KMS-11 (cell line): Measurements from ENCODE around the gene PHF21A.

ENCODE experiments used
- H2AFZ ChIP-seq: fragments of 200-600 bp; sonication (generic); 2 replicates; pipeline ENCODE4 v1.6.1; 2016; ENCODE audit warnings: antibody characterized with exemption, mixed run types, low read depth
- H3K27ac ChIP-seq: fragments of 200-600 bp; sonication (generic); 2 replicates; pipeline ENCODE4 v1.6.1; 2016; ENCODE audit warnings: mild to moderate bottlenecking, mixed run types
- H3K27me3 ChIP-seq: fragments of 200-600 bp; sonication (generic); 2 replicates; pipeline ENCODE4 v1.6.1; 2017; ENCODE audit warnings: mild to moderate bottlenecking, low read depth, mixed run types, moderate library complexity; ENCODE audit not compliant: insufficient read depth
- H3K36me3 ChIP-seq: fragments of 200-600 bp; sonication (generic); 2 replicates; pipeline ENCODE4 v1.6.1; 2017; ENCODE audit warnings: mild to moderate bottlenecking, mixed run types; ENCODE audit not compliant: insufficient read depth
- H3K4me1 ChIP-seq: fragments of 200-600 bp; sonication (generic); 2 replicates; pipeline ENCODE4 v1.6.1; 2016; ENCODE audit warnings: mild to moderate bottlenecking, low read depth, mixed run types; ENCODE audit not compliant: poor library complexity, severe bottlenecking
- H3K4me2 ChIP-seq: fragments of 200-600 bp; sonication (generic); 2 replicates; pipeline ENCODE4 v1.7.0; 2016; ENCODE audit warnings: mild to moderate bottlenecking, mixed run types
- H3K4me3 ChIP-seq: fragments of 200-600 bp; sonication (generic); IDR thresholded peaks from 2 replicates; pipeline ENCODE4 v1.6.1; 2017; ENCODE audit warnings: low read depth, low read length, mixed read lengths; ENCODE audit not compliant: insufficient read depth
- H3K79me2 ChIP-seq: fragments of 200-600 bp; sonication (generic); 2 replicates; pipeline ENCODE4 v1.6.1; 2016; ENCODE audit warnings: low read depth, mixed run types; ENCODE audit not compliant: insufficient read depth
- H3K9ac ChIP-seq: fragments of 200-600 bp; sonication (generic); 2 replicates; pipeline ENCODE4 v1.6.1; 2016; ENCODE audit warnings: mild to moderate bottlenecking, mixed run types
- H4K20me1 ChIP-seq: fragments of 200-600 bp; sonication (generic); 2 replicates; pipeline ENCODE4 v1.6.1; 2016; ENCODE audit warnings: mild to moderate bottlenecking, mixed run types; ENCODE audit not compliant: insufficient read depth
- TF ChIP-seq, protein P1 (sequence below): fragments of 200-600 bp; sonication (generic); conservative IDR thresholded peaks from 2 replicates; pipeline ENCODE4 v1.6.1; 2017; ENCODE audit warnings: low read depth, mild to moderate bottlenecking, antibody characterized with exemption, low read length, moderate library complexity, mixed read lengths

Gene PHF21A

GRCh38 chr11:46047520-46047919 is 73.7 kb downstream of the PHF21A start:
- no peak overlapping the region for H3K27ac ChIP-seq

DNA sequence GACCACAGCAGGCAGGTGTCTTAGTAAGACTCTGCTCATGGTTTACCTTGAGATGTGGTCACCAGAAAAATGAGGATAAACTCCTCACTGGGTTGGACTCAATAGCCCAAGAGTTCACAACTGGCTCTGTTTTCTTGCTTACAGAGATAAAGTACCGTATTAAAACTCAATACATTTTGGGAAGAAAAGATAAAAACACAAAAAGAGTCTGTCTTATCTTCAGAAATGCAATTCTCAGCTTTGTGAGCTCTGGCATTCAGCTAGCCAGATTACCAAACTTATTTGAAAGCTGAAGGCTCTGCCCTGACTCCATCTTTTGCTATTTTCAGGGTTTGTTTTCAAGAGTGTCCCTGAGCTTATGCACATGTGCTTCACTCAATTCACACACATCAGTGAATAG is 75.4 kb downstream of the PHF21A start:
- Histone ChIP-seq H4K20me1 (no peaks in the 10 kb centered on the region), H3K9ac (no peak overlapping the region), H3K4me3 (no peak overlapping the region), H3K79me2 (no peaks in the 10 kb centered on the region), H3K36me3 (no peaks in the 10 kb centered on the region), H3K27ac (no peak overlapping the region), H2AFZ (no peak overlapping the region), H3K27me3 (no peaks in the 10 kb centered on the region), H3K4me1 (no peaks in the 10 kb centered on the region), H3K4me2 (no peak overlapping the region)
- TF ChIP-seq, protein P1, sequence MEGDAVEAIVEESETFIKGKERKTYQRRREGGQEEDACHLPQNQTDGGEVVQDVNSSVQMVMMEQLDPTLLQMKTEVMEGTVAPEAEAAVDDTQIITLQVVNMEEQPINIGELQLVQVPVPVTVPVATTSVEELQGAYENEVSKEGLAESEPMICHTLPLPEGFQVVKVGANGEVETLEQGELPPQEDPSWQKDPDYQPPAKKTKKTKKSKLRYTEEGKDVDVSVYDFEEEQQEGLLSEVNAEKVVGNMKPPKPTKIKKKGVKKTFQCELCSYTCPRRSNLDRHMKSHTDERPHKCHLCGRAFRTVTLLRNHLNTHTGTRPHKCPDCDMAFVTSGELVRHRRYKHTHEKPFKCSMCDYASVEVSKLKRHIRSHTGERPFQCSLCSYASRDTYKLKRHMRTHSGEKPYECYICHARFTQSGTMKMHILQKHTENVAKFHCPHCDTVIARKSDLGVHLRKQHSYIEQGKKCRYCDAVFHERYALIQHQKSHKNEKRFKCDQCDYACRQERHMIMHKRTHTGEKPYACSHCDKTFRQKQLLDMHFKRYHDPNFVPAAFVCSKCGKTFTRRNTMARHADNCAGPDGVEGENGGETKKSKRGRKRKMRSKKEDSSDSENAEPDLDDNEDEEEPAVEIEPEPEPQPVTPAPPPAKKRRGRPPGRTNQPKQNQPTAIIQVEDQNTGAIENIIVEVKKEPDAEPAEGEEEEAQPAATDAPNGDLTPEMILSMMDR = no peak

More at GRCh38 chr11:46047520-46047919, 73.7 kb downstream of the PHF21A start:
- no peaks in the 10 kb centered on the region for H4K20me1 ChIP-seq
- no peaks in the 10 kb centered on the region for H3K79me2 ChIP-seq
- no peaks in the 10 kb centered on the region for H3K27me3 ChIP-seq
- H3K4me2 ChIP-seq = no peak overlapping the region
- TF ChIP-seq, protein P1 = no peak
- H3K4me1 ChIP-seq = no peaks in the 10 kb centered on the region
- no peaks in the 10 kb centered on the region for H3K36me3 ChIP-seq
- H2AFZ ChIP-seq = no peak overlapping the region
- H3K9ac ChIP-seq = no peak overlapping the region
- no peak overlapping the region for H3K4me3 ChIP-seq

DNA sequence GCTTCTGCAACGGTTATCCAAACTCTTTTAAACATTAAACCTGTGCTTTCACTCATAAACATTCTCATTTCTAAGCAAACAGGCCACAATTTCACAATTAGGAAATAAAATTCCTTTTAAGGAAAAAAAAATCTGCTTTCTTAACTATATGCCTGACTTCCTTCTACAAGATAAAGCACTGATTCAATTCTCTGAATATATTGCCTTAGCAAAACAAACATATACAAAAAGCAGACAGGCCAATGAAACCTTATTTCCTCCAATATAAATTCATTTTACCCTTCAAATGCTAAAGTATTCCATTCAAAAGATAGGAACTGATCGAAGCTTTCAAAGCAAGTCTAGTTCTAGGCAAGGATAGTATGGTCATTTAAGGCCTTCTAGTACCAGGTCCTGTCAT is 76.7 kb downstream of the PHF21A start:
- H3K27me3 ChIP-seq = no peaks in the 10 kb centered on the region
- H3K4me1 ChIP-seq = no peaks in the 10 kb centered on the region
- no peak overlapping the region for H3K4me3 ChIP-seq
- no peak overlapping the region for H3K27ac ChIP-seq
- H3K36me3 ChIP-seq = no peaks in the 10 kb centered on the region
- H2AFZ ChIP-seq = no peak overlapping the region
- no peak overlapping the region for H3K9ac ChIP-seq
- H3K4me2 ChIP-seq = no peak overlapping the region
- H3K79me2 ChIP-seq = no peaks in the 10 kb centered on the region
- TF ChIP-seq, protein P1 = no peak
- H4K20me1 ChIP-seq = no peaks in the 10 kb centered on the region

DNA sequence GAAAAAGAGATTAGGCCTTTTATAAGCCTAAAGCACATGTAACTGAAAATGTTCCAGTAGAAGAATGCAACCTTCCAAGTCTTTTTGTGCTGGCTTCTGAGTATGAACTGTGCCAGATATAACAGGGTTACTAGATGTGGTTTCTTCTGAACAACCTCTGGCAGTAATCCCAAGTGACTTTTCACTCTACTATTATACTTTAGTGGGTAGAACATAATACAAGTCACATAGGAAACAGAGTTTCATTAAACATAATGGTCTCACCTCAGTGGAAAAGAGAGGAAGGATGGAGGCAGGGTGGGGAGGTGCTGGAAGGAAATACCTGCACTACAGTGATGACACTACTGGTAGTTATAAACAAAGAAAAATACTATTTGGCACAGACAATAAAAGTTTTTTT is 81.3 kb downstream of the PHF21A start:
- Histone ChIP-seq H3K27ac (no peak overlapping the region), H3K4me3 (no peak overlapping the region), H2AFZ (no peak overlapping the region), H3K9ac (no peak overlapping the region), H3K36me3 (no peaks in the 10 kb centered on the region), H3K27me3 (no peaks in the 10 kb centered on the region), H3K4me1 (no peaks in the 10 kb centered on the region), H4K20me1 (no peaks in the 10 kb centered on the region), H3K79me2 (no peaks in the 10 kb centered on the region), H3K4me2 (no peak overlapping the region)
- TF ChIP-seq, protein P1 = no peak
